H4 (cell line): Measurements from ENCODE around the gene C20orf173. TPM values are rescaled to one million over a fixed set of nuclear protein-coding genes. Genes with fewer than 3 reads are reported as not detected.
"Not testable (repeated sequence)": the region's sequence is repeated elsewhere in the genome, so short reads cannot be mapped to it uniquely, and the experiment has no call there.

Experiments
- DNase-seq: peaks from one replicate; pipeline ENCODE4 v3.0.0-alpha.2; 2015; ENCODE audit warnings: low spot score
- total RNA-seq: library from RNA; depleted of rRNA; stranded (reverse); fragments of >200 nt; shearing (Covaris generic); gene quantifications from 2 replicates; pipeline ENCODE4 v1.2.3, GENCODE V29; 2014; rRNA removed

Gene C20orf173
- total RNA-seq, result not detected in 2 replicates

GRCh38 chr20:35529552-35529951 lies at the start of gene C20orf173:
Gene C20orf173, minus strand, starts transcription at chr20:35529652. Its CDS starts 279 bp downstream, at chr20:35529373.
- no peak for DNase-seq

GRCh38 chr20:35579196-35579595 lies 49.7 kb upstream of the C20orf173 start:
- DNase-seq, result no peak

GRCh38 chr20:35578469-35578868 lies 49.0 kb upstream of the C20orf173 start:
- DNase-seq, result no peak

GRCh38 chr20:35576816-35577215 lies 47.4 kb upstream of the C20orf173 start:
- DNase-seq, result no peak

GRCh38 chr20:35575958-35576357 lies 46.5 kb upstream of the C20orf173 start:
- no peak for DNase-seq

- DNase-seq, result no peak
Observed at GRCh38 chr20:35572838-35573237, 43.4 kb upstream of the C20orf173 start.

- DNase-seq, result no peak
Observed at GRCh38 chr20:35571555-35571954, 42.1 kb upstream of the C20orf173 start.

- DNase-seq, result no peak
Observed at GRCh38 chr20:35568645-35569044, 39.2 kb upstream of the C20orf173 start.

- no peak for DNase-seq
Observed at GRCh38 chr20:35564905-35565304, 35.5 kb upstream of the C20orf173 start.

- no peak for DNase-seq
Observed at GRCh38 chr20:35563834-35564233, 34.4 kb upstream of the C20orf173 start.

GRCh38 chr20:35562541-35563110 lies 33.2 kb upstream of the C20orf173 start:
- no peak for DNase-seq

- DNase-seq, result no peak
Observed at GRCh38 chr20:35561671-35562070, 32.2 kb upstream of the C20orf173 start.

- peak; percentile 27 for DNase-seq
Observed at GRCh38 chr20:35561268-35561667, 31.8 kb upstream of the C20orf173 start.

GRCh38 chr20:35560541-35560940 lies 31.1 kb upstream of the C20orf173 start:
- DNase-seq, result no peak

GRCh38 chr20:35560105-35560511 lies 30.7 kb upstream of the C20orf173 start:
- DNase-seq, result no peak

- DNase-seq, result no peak
Observed at GRCh38 chr20:35559042-35559693, 29.7 kb upstream of the C20orf173 start.

- DNase-seq, result no peak
Observed at GRCh38 chr20:35558451-35558850, 29.0 kb upstream of the C20orf173 start.

GRCh38 chr20:35556871-35557270 lies 27.4 kb upstream of the C20orf173 start:
- DNase-seq, result no peak

- no peak for DNase-seq
Observed at GRCh38 chr20:35555951-35556645, 26.6 kb upstream of the C20orf173 start.

- DNase-seq, result not testable (repeated sequence)
Observed at GRCh38 chr20:35555461-35555860, 26.0 kb upstream of the C20orf173 start.

- DNase-seq, result no peak
Observed at GRCh38 chr20:35552914-35553313, 23.5 kb upstream of the C20orf173 start.

- DNase-seq, result no peak
Observed at GRCh38 chr20:35551503-35551902, 22.1 kb upstream of the C20orf173 start.

- no peak for DNase-seq
Observed at GRCh38 chr20:35547329-35547728, 17.9 kb upstream of the C20orf173 start.
